GM12878 (cell line): ENCODE results near the gene VIL1. TPM values are rescaled to one million over a fixed set of nuclear protein-coding genes. Genes with fewer than 3 reads are reported as not detected.

ENCODE experiments used
- ATAC-seq: fragments of 200-7000 bp; cut with Tn5 transposase; 3 replicates; pipeline ENCODE4 v1.9.1; 2020; ENCODE audit warnings: mild to moderate bottlenecking, moderate library complexity
- BruUV-seq: library from RNA; stranded (reverse); fragments of 400-500 nt; replicated peaks from 2 replicates; lab custom pipeline; 2021; lab: Mats Ljungman, UMichigan
- CTCF ChIA-PET: fragments of 300-600 bp; sonication (Branson Sonifier 250); formaldehyde crosslinking; extraction: SDS; loops from one replicate; lab custom pipeline; 2021; ENCODE audit warnings: inconsistent platforms; lab: Yijun Ruan, JAX
- POLR2A ChIA-PET: fragments of 350-600 bp; formaldehyde crosslinking; extraction: SDS; loops from one replicate; lab custom pipeline; 2021; ENCODE audit warnings: inconsistent platforms; lab: Charles Lee
- RAD21 ChIA-PET: fragments of 300-600 bp; sonication (Branson Sonifier 250); formaldehyde crosslinking; loops from one replicate; lab custom pipeline; 2023; ENCODE audit warnings: antibody characterized with exemption; ENCODE audit not compliant: unreplicated experiment; lab: Charles Lee
- SMC1A ChIA-PET: fragments of 300-600 bp; sonication (Branson Sonifier 250); formaldehyde crosslinking; loops from one replicate; lab custom pipeline; 2023; ENCODE audit not compliant: unreplicated experiment, uncharacterized antibody; lab: Charles Lee
- DNase-seq: peaks from one replicate; pipeline ENCODE4 v3.0.0-alpha.2; 2011; ENCODE audit warnings: low read depth, low spot score
- FAIRE-seq: peaks from 3 replicates; lab custom pipeline; 2011; peaks lifted over from hg19 to GRCh38; lab: Jason Lieb, UNC
- H2AFZ ChIP-seq: 2 replicates; pipeline ENCODE4 v1.6.0; 2011; ENCODE audit warnings: low read depth, low read length, control low read depth; ENCODE audit not compliant: control insufficient read depth
- H3K27ac ChIP-seq: 2 replicates; pipeline ENCODE4 v1.5.1; 2011; ENCODE audit warnings: control low read depth; ENCODE audit not compliant: control insufficient read depth, insufficient read depth
- H3K27me3 ChIP-seq, 2 experiments: replicated peaks in 1 of 2; 2 replicates each; pipeline versions ENCODE4 v1.6.0 to v1.6.1; 2011; ENCODE audit warnings: low read length in 1 of 2; ENCODE audit not compliant: control insufficient read depth in 2 of 2, insufficient read depth in 2 of 2
- H3K36me3 ChIP-seq, 2 experiments: 2 replicates each; pipeline ENCODE4 v1.5.1; 2011; ENCODE audit warnings: low read length in 1 of 2; ENCODE audit not compliant: control insufficient read depth in 2 of 2, insufficient read depth in 2 of 2
- H3K4me1 ChIP-seq: 2 replicates; pipeline ENCODE4 v1.6.1; 2011; ENCODE audit warnings: mild to moderate bottlenecking, low read length, moderate library complexity, mixed read lengths; ENCODE audit not compliant: control insufficient read depth, insufficient read depth
- H3K4me2 ChIP-seq: 2 replicates; pipeline ENCODE4 v1.6.0; 2011; ENCODE audit warnings: control low read depth; ENCODE audit not compliant: control insufficient read depth, insufficient read depth
- H3K4me3 ChIP-seq: fragments of 200-600 bp; sonication (generic); 2 replicates; pipeline ENCODE4 v1.5.1; 2016
- H3K79me2 ChIP-seq: 2 replicates; pipeline ENCODE4 v1.6.0; 2011; ENCODE audit warnings: low read length; ENCODE audit not compliant: control insufficient read depth, insufficient read depth
- H3K9ac ChIP-seq: 2 replicates; pipeline ENCODE4 v1.8.0; 2011; ENCODE audit warnings: low read length, control low read depth, mixed read lengths; ENCODE audit not compliant: control insufficient read depth, insufficient read depth
- H3K9me3 ChIP-seq: replicated peaks from 3 replicates; pipeline ENCODE4 v1.5.1; 2011; ENCODE audit warnings: mild to moderate bottlenecking, low read length; ENCODE audit not compliant: control insufficient read depth, insufficient read depth
- H4K20me1 ChIP-seq: 2 replicates; pipeline ENCODE4 v1.6.0; 2011; ENCODE audit not compliant: control insufficient read depth, insufficient read depth
- BCL3 ChIP-seq: IDR thresholded peaks from 2 replicates; pipeline ENCODE4 v1.6.1; 2011; ENCODE audit warnings: borderline replicate concordance, low read depth, mild to moderate bottlenecking, moderate library complexity, low read length; ENCODE audit not compliant: insufficient read depth, poor library complexity, severe bottlenecking
- HCFC1 ChIP-seq: fragments of 150-350 bp; IDR thresholded peaks from 2 replicates; pipeline ENCODE4 v1.6.1; 2014; ENCODE audit warnings: low read length
- HDGF ChIP-seq: fragments of 450-650 bp; IDR thresholded peaks from 2 replicates; pipeline ENCODE4 v1.6.1; 2016; ENCODE audit warnings: antibody characterized with exemption
- IRF4 ChIP-seq: IDR thresholded peaks from 2 replicates; pipeline ENCODE4 v1.6.1; 2011; ENCODE audit warnings: low read depth, low read length
- MEF2A ChIP-seq: IDR thresholded peaks from 2 replicates; pipeline ENCODE4 v1.6.1; 2011; ENCODE audit warnings: low read depth, mild to moderate bottlenecking, low read length, moderate library complexity; ENCODE audit not compliant: insufficient read depth
- PAX5 ChIP-seq: IDR thresholded peaks from 2 replicates; pipeline ENCODE4 v1.6.1; 2011; ENCODE audit warnings: low read depth, low read length, borderline replicate concordance
- SIN3A ChIP-seq: IDR thresholded peaks from 2 replicates; pipeline ENCODE4 v1.6.1; 2012; ENCODE audit warnings: low read depth, low read length, improper control_type of control experiment
- TARDBP ChIP-seq: IDR thresholded peaks from 2 replicates; pipeline ENCODE4 v1.6.1; 2016; ENCODE audit warnings: borderline replicate concordance
- TCF12 ChIP-seq: IDR thresholded peaks from 2 replicates; pipeline ENCODE4 v1.6.1; 2011; ENCODE audit warnings: low read depth, mild to moderate bottlenecking, low read length
- in situ Hi-C: fragments of 300-500 bp; cut with MboI; formaldehyde crosslinking; loops from 9 replicates; pipeline ENCODE4 v1.14.3; 2018; ENCODE audit warnings: mixed read lengths
- intact Hi-C: fragments of 100-400 bp; cut with micrococcal nuclease; formaldehyde crosslinking; loops from one replicate; pipeline ENCODE4 v1.14.2; 2022; ENCODE audit not compliant: unreplicated experiment
- polyA plus RNA-seq, 11 experiments: library from polyadenylated mRNA; depleted of rRNA in 4 of 11; unstranded in 6 of 11; stranded (reverse) in 5 of 11; fragments of >200 nt; fragmentation: Nextera tagmentation in 4 of 11; fragmentation: Illumina TruSeq in 1 of 11; extraction: Ambion mirVana in 4 of 11; extraction: Trizol in 1 of 11; gene quantifications; 1 replicate in 1 of 11; 2 replicates in 10 of 11; pipeline versions ENCODE4 v1.2.1 to v1.2.3, GENCODE V29; 2011 to 2016; ENCODE audit warnings: inconsistent platforms in 2 of 11, missing spikeins in 2 of 11, low read depth in 1 of 11
- total RNA-seq, 4 experiments: library from RNA; depleted of rRNA in 3 of 4; stranded (reverse); fragments of >200 nt in 3 of 4; fragmentation: Illumina TruSeq in 1 of 4; extraction: Trizol in 1 of 4; gene quantifications; 2 replicates each; pipeline versions ENCODE4 v1.2.1 to v1.2.3, GENCODE V29; 2013 to 2021
- TF ChIP-seq, protein P1 (sequence below): fragments of 150-350 bp; IDR thresholded peaks from 2 replicates; pipeline ENCODE4 v1.6.1; 2014; ENCODE audit warnings: mild to moderate bottlenecking, low read depth, low read length
- TF ChIP-seq, protein P2 (sequence below): fragments of 450-650 bp; IDR thresholded peaks from 2 replicates; pipeline ENCODE4 v1.6.1; 2018; ENCODE audit warnings: borderline replicate concordance, mild to moderate bottlenecking; ENCODE audit not compliant: partially characterized antibody

Gene VIL1
- total and polyA plus RNA-seq, 10 of the 15 experiments (the other 5 are each of a cell fraction or from before 2014, with no cell fraction given), result 0.03 to 1.9 (median 0.33) TPM

DNA sequence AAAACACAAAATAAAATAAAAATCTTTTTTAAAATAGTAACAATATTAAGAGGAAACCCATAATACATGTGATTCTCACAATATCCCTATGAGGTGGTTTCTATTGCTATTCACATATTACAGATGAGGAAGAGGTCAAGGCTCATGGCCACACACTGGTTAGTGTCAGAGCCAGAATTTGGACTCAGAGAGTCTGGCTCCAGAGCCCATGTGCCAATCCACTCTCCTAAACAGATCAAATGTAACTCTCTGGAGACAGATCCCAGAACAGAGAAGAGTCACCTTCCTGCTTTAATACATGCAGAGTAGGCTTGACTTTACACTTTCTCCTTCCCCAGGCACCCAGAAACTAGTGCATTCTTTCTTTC lies 47.0 kb upstream of the VIL1 start:
- ChIA-PET SMC1A (interaction anchor here (0.8 to 1.8 kb wide), 2 partner anchors 10 to 14 kb away, joined by 3 to 4 read pairs; no protein-coding TSS in a partner anchor), CTCF (interaction anchor here (1.0 to 1.1 kb wide), 2 partner anchors 15 to 70 kb away, joined by 3 read pairs; partner anchors contain the start of gene CATIP), RAD21 (no interaction called here), POLR2A (no interaction called here)
- Histone ChIP-seq H3K36me3 (no peaks in the 10 kb centered on the region), H3K9me3 (no peaks in the 10 kb centered on the region; the same call in 2 of the 3 replicates), H3K27me3 (no peaks in the 10 kb centered on the region), H3K79me2 (no peaks in the 10 kb centered on the region), H3K4me3 (no peak overlapping the region), H3K4me2 (no peak overlapping the region), H3K27ac (no peak overlapping the region), H2AFZ (no peak overlapping the region), H3K9ac (no peak overlapping the region), H3K4me1 (peaks cover 4% of the 10 kb centered on the region; the same call in 1 of the 2 replicates), H4K20me1 (no peaks in the 10 kb centered on the region)
- FAIRE-seq (no peak), ATAC-seq (no peak), DNase-seq (no peak)
- no TSS peak for BruUV-seq
- in situ Hi-C loops (no loop called here), intact Hi-C loops (no loop called here)
- TF ChIP-seq PAX5 (no peak), HDGF (no peak), HCFC1 (no peak), TCF12 (no peak), IRF4 (no peak), SIN3A (no peak), BCL3 (no peak), MEF2A (no peak), TARDBP (no peak)
- TF ChIP-seq, protein P1, sequence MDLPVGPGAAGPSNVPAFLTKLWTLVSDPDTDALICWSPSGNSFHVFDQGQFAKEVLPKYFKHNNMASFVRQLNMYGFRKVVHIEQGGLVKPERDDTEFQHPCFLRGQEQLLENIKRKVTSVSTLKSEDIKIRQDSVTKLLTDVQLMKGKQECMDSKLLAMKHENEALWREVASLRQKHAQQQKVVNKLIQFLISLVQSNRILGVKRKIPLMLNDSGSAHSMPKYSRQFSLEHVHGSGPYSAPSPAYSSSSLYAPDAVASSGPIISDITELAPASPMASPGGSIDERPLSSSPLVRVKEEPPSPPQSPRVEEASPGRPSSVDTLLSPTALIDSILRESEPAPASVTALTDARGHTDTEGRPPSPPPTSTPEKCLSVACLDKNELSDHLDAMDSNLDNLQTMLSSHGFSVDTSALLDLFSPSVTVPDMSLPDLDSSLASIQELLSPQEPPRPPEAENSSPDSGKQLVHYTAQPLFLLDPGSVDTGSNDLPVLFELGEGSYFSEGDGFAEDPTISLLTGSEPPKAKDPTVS, result no peak
- TF ChIP-seq, protein P2, sequence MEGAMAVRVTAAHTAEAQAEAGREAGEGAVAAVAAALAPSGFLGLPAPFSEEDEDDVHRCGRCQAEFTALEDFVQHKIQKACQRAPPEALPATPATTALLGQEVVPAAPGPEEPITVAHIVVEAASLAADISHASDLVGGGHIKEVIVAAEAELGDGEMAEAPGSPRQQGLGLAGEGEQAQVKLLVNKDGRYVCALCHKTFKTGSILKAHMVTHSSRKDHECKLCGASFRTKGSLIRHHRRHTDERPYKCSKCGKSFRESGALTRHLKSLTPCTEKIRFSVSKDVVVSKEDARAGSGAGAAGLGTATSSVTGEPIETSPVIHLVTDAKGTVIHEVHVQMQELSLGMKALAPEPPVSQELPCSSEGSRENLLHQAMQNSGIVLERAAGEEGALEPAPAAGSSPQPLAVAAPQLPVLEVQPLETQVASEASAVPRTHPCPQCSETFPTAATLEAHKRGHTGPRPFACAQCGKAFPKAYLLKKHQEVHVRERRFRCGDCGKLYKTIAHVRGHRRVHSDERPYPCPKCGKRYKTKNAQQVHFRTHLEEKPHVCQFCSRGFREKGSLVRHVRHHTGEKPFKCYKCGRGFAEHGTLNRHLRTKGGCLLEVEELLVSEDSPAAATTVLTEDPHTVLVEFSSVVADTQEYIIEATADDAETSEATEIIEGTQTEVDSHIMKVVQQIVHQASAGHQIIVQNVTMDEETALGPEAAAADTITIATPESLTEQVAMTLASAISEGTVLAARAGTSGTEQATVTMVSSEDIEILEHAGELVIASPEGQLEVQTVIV, result no peak
